Measurements from ENCODE around the gene PSMA8.

GRCh38 chr18:26206488-26206887 lies 72.8 kb downstream of the PSMA8 start:
- no peak for TF ChIP-seq CTCF (IDR thresholded peaks at IDR 0.05)
- no peak for TF ChIP-seq EZH2 (IDR thresholded peaks at IDR 0.05)
